GM19193 (cell line): ENCODE data around the gene SEC14L3.

ENCODE experiments used
- POLR2A ChIP-seq: IDR thresholded peaks from 4 replicates; pipeline ENCODE4 v1.6.1; 2011; ENCODE audit not compliant: insufficient read depth, insufficient read length; ENCODE audit errors: extremely low read depth

Gene SEC14L3

DNA sequence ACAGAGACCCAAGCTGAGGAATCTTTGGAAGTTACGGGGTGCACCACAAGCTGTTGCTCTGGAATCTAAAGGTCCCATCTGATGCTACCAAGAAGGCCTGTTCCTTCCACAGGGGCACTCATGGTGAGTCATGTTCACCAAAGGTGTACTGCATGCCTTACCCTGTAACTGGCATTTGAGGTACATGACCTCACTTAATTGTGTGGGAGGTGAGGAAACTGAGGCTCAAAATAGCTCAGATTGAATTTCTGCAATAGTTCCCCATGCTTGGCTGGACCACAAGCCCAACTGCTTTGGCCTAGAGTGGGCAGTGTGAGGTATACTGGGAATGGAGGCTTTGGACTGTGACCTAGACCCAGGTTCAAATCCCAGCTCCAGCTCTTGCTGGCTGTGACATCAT, 38.0 kb downstream of the SEC14L3 start:
- no peak for TF ChIP-seq POLR2A

DNA sequence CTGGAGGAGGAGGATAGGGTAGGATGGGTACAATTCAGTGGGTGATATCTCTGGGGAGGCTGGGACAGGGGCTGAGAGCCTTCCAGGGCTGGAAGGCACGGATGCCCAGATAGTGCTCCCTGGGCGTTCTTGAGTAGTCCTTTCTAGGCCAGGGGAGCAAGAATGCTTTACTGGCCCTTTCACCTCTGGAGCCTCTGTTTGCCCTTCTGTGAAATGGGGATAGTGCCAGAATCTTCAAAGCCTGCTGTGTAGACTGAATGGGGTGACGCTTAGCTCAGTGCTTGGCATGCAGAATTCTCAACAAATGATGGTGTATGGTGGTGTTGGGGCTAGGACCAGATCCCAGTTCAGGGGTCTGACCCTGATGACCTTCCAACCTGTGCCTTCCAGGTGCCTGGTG, 38.6 kb downstream of the SEC14L3 start:
- TF ChIP-seq POLR2A: no peak

DNA sequence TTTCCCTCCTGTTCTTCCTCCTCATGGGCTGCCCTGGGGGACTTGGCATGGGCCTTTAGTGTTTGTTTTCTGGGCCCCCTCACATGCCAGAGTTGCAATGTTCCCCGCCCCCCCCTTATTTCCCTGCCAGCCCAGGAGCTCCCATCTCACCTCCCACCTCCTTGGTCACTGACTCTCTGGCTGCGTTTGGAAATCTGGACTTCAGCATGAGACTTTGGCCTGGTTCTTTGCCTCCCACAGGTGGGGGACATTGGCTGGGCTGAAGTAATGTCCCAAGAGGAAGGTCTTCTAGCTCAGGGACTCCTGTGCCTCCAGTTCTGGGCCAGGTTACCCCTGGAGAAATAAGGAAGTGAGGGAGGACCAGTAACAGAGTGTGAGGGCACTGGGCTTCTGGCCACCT, 39.3 kb downstream of the SEC14L3 start:
- TF ChIP-seq POLR2A: no peak

DNA sequence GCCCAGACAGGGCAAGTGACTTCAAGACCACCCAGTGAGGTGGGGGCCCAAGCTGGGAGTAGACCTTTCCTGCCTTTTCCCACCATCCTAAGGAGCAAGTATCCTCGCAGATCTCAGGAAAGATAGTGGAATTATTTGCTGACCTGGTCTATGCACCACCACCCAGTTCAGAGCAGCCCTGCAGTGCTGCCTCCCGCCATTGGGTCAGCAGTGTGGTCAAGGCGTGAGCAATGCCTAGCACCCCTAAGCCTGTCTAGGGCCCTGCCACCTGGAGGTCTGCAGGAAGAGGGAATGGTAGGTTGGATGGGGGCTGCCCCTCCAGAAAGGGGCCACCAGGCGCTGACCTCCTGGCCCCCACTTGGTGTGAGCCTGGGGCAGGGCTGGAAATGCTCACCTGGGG, 39.7 kb downstream of the SEC14L3 start:
- no peak for TF ChIP-seq POLR2A

DNA sequence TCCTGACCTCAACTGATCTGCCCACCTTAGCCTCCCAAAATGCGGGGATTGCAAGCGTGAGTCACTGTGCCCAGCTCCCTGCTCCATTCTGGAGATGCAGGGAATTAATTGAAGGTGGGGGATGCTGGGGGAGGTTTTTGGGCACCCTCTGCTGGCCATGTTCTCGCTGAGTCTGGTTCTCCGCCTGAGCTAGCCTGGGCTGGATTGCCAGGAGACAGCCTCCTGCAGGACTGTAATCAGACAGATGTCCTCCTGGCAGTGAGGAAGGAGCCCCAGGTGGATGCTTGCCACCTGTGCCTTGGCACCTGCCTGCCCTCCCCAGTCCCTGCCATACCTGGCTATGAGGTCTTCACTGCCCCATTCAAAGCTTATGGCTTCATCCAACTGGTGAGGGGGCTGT, 40.9 kb downstream of the SEC14L3 start:
- no peak for TF ChIP-seq POLR2A

DNA sequence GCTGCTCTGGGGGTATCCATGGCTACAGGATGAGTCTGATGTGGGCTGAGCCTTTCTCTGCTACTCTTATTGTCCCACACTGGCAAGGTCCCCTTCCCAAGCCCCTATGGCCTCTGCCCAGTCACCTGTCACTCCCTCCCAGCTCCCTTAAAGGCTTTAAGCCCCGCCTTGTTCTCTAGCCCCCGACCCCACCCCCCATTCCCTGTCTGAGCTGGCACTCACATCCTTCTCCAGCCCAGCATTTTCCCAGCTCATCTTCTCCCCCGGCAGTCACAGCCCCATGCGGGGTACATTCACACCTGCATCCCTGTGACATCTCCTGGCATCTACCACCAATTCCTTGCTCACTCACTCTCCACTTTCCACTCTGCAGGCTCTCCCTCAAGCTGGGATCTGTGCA, 41.9 kb downstream of the SEC14L3 start:
- no peak for TF ChIP-seq POLR2A

DNA sequence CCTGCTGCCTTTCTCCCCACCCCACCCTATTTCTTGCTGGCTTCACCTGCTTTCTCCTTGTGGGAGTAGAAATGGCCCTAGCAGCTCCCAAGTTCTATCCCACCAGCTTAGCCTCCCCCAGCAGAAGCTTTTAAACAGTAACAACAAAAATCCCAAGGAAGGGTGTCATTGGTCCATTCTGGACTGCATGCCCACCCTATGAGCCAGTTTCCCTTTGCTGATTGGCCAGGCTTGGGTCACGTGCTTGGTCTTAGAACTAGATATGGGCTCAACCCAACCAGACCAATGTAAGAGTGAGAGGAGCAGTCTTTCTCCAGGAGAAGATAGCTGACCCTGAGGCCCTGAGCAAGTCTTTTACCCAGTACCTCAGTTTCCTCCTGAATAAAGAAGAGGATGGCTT, 43.9 kb downstream of the SEC14L3 start:
- TF ChIP-seq POLR2A: no peak

DNA sequence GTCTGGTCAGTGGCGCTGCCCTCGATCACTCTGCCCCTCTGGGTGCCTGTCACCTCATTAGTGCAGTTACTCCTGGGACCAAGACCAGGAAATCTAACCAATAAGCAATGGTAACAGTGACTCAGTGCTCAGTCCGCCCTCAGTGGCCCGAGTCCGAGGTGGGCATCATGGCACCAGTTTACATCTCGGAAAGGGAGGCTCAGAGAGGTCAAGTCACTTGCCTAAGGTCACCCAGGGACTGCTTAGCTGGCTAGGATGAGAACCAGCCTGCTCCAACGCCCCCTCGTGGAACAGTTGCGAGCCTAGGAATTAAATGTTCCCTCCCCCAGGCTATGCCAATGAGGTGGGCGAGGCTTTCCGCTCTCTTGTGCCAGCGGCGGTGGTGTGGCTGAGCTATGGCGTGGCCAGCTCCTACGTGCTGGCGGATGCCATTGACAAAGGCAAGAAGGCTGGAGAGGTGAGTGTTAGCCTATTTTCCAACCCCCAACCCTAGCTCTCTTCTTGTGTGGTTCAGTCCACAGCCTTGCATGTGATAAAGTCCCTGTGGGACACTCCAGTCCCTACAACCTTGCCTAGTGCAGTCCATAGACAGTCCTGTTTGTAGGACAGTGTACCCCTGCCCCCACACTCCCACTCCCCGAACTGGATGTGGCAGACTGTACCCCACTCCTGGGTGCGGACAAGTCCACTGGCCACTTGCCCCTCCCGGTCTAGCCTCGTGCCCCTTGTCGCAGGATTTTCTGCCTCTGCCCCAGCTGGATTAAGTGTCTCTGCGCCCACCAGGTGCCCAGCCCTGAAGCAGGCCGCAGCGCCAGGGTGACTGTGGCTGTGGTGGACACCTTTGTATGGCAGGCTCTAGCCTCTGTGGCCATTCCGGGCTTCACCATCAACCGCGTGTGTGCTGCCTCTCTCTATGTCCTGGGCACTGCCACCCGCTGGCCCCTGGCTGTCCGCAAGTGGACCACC, 45.1 kb downstream of the SEC14L3 start:
- no peak for TF ChIP-seq POLR2A

DNA sequence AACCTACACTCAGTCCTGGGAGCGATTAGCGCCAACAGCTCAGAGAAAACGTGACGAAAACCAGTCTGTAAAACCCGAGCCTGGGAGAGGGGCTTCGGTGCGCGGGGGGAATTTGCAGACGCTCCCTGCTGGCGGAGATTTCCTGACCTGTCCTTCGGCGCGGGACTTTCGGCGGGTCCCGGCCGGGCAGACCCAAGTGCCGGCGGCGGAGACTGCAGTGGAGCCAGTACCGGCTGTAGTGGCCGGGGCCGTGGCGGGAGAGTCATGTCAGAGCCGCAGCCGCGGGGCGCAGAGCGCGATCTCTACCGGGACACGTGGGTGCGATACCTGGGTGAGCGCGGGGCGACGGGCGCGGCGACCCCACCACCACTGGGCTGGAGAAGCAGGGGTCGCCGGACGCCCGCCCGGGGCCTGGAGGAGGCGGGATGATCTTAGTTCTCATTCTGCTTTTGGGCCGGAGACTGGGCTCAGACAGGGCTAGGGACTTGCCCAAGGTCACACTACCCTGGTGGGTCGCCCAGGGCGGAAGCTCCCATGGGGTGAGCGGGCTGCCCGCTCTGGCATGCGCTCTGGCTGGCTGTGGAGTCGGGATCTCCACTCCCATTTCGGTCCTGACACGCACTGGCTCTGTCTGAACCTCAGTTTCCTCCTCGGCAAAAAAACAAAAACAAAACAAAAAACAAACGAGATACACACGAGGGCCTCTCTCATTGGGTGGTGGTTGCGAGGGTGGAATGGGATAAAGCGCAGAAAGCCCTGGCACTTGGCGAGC, 46.0 kb downstream of the SEC14L3 start, which contains the start of gene MTFP1:
MTFP1 (plus strand) TSS at position 153 of the 772 bp plus-strand sequence; CDS start at position 265, 112 bp downstream.
- TF ChIP-seq POLR2A: peak; percentile 67

DNA sequence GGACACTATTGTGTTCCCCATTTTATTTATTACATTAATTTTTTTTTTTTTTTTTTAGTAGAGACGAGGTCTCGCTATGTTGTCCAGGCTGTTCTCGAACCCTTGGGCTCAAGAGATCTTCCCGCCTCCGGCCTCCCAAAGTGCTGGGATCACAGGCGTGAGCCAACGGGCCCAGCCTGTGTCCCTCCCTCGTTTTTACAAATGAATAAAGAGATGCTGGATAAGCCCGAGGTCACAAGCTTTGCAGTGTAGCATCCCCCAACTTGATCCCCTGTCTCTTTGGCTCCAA, 46.5 kb downstream of the SEC14L3 start:
- no peak for TF ChIP-seq POLR2A

DNA sequence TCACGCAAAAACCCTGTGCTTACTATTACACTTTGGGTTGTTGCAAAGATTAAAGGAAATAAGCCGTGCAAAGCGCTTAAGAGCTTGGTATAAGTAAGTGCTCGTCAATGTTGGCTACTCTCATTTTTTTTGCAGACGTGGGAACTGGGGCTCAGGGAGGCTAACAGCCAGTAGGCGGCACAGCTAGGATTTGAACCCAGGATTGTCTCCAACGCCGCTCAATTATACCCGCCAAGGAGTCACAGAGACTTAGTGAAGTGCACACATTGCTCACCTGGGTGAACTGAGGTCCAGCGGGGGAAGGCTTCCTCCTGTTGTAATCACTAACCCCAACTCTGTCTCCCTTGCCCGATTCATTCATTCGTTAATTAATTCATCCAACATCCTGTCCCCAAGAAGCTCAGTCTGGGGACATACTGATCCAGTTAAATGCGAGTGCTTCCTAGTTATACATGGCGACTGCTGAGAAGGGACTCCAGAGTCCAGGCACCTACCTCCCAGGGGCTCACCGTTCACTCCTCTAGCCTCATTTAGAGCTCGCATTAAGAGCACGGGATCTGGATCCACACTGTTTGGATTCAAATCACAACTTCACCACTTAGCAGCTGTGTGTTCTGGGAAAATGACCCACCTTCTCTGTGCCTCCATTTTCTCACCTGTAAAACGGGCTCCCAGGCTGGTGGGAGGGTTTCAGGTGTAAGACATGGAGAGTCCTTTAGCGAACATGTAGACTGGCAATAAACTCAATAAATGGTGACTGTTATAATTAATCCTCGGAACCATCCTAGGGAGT, 47.1 kb downstream of the SEC14L3 start:
- no peak for TF ChIP-seq POLR2A

DNA sequence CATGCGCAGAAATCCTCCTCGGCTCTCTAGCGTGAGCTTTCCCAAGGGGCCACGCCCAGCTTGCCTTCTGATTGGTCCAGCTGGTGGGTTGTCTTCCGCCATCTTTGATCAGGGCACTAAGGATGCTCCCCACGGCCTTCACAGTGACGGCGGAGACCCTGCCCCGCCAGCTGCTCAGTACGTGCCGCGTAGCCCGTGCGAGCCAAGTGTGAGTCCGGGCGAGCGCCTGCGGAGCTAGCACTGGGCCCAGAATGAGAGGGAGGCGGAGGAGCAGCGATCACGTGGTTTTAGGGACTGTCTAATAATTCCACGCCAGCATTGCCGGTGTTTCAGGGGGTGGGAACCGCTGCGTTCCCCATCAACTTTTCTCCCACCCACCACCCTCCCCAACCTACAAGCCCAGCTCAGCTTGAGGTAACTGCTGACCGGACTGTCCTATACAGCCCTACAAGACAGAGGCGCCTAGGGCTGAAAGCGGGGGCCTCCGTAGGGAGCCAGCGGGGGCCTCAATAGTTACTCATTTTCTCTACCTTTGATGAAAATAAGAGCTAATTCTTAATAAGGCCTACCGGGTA, 47.8 kb downstream of the SEC14L3 start:
- peak; percentile 66 for TF ChIP-seq POLR2A

DNA sequence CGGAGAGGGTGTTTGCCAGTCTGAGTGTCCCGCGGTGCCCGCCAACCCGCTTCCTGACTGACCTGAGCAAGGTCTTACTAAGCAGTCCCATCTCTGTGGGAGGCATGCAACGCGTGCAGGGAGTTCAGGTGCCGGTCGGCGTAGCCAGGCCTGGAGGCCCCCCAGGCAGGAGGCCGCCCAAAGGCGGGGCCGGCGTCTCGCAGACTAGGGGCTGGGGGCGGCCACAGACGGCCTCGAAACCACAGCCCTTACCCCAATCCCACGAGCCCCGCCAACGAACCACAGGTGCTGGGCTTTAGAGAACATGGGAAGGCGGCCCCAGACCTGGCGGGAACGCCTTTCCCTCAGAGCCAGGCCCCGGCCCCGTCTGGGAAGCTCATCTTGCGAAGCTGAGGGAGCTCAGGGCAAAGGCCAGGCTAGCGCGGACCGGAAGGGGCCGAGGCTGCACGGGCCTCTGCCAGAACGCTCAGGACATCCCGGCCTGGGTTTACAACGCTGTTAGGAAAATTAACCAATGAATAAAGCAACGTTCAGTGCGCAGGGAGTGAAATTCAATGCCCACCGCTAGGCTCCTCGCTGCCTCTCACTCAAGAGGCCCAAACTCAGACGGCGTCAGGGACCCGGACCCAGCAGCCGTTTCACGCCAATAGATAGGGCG, 48.4 kb downstream of the SEC14L3 start:
- TF ChIP-seq POLR2A: peak; percentile 86
